Vagina (tissue), 2 donors: Measurements from ENCODE around the gene GTF3C4. TPM values are rescaled to one million over a fixed set of nuclear protein-coding genes. Genes with fewer than 3 reads are reported as not detected.

Source experiments
- DNase-seq, 2 donors: peaks; one replicate each; pipeline ENCODE4 v3.0.0-alpha.2; 2017; ENCODE audit errors: extremely low spot score in 2 of 2
- H3K27ac ChIP-seq: fragments of 200-600 bp; sonication (generic); one replicate; pipeline ENCODE4 v1.5.1; 2019
- H3K27me3 ChIP-seq: fragments of 200-600 bp; sonication (generic); one replicate; pipeline ENCODE4 v1.5.1; 2019
- H3K36me3 ChIP-seq, 2 donors: fragments of 200-600 bp; sonication (generic); one replicate each; pipeline ENCODE4 v1.5.1; 2017 to 2019
- H3K4me1 ChIP-seq: fragments of 200-600 bp; sonication (generic); one replicate; pipeline ENCODE4 v1.5.1; 2019
- H3K4me3 ChIP-seq, 2 donors: fragments of 200-600 bp; sonication (generic); 1 replicate in 1 of 2; 2 replicates in 1 of 2; pipeline ENCODE4 v1.5.1; 2016 to 2019
- H3K9me3 ChIP-seq: fragments of 200-600 bp; sonication (generic); one replicate; pipeline ENCODE4 v1.5.1; 2019
- CTCF ChIP-seq, 3 experiments: fragments of 450-650 bp in 2 of 3; fragments of 200-600 bp in 1 of 3; sonication (generic) in 1 of 3; IDR thresholded peaks; one replicate each; pipeline ENCODE4 v1.5.1; 2017 to 2019; ENCODE audit warnings: antibody characterized with exemption in 3 of 3, mild to moderate bottlenecking in 2 of 3, moderate library complexity in 2 of 3
- POLR2A ChIP-seq, 2 donors: fragments of 450-650 bp; IDR thresholded peaks; one replicate each; pipeline ENCODE4 v1.6.1; 2017; ENCODE audit warnings: antibody characterized with exemption in 2 of 2, mild to moderate bottlenecking in 2 of 2, moderate library complexity in 2 of 2
- POLR2AphosphoS5 ChIP-seq, 2 donors: sonication (generic); formaldehyde crosslinking; IDR thresholded peaks; one replicate each; pipeline ENCODE4 v1.9.0; 2017; ENCODE audit warnings: antibody characterized with exemption in 2 of 2, mild to moderate bottlenecking in 2 of 2, low read depth in 1 of 2; ENCODE audit not compliant: insufficient read depth in 1 of 2
- intact Hi-C: fragments of 100-400 bp; cut with DNase I; formaldehyde crosslinking; loops from one replicate; pipeline ENCODE4 v1.15.1; 2023
- total RNA-seq: library from RNA; depleted of rRNA; stranded (reverse); fragments of >200 nt; gene quantifications from one replicate; pipeline ENCODE4 v1.2.3, GENCODE V29; 2016

Gene GTF3C4
- total RNA-seq, 1 donor from 2014 or later = 8.8 TPM

- Histone ChIP-seq H3K4me1 (no peaks in the 10 kb centered on the region), H3K36me3 (peaks cover 0 to 44% of the 10 kb centered on the region in 2 donors), H3K27me3 (no peaks in the 10 kb centered on the region), H3K27ac (no peak overlapping the region), H3K9me3 (no peaks in the 10 kb centered on the region), H3K4me3 (no peak overlapping the region)
- intact Hi-C loops = no loop called here
- DNase-seq = no peak
- TF ChIP-seq POLR2AphosphoS5 (IDR thresholded peaks at IDR 0.05; ENCODE audit: insufficient read depth in 1 of 2, low read depth in 1 of 2) = no peak
- TF ChIP-seq CTCF (IDR thresholded peaks at IDR 0.05) = no peak
- no peak for TF ChIP-seq POLR2A (IDR thresholded peaks at IDR 0.05)
These were observed 19.0 kb upstream of the GTF3C4 start for GRCh38 chr9:132651259-132651658.

- DNase-seq = no peak
- H3K27me3 ChIP-seq = no peaks in the 10 kb centered on the region
- no peaks in the 10 kb centered on the region for H3K4me1 ChIP-seq
- intact Hi-C loops = no loop called here
- peaks cover 0 to 41% of the 10 kb centered on the region in 2 donors for H3K36me3 ChIP-seq
- H3K4me3 ChIP-seq = no peak overlapping the region
- H3K27ac ChIP-seq = no peak overlapping the region
- H3K9me3 ChIP-seq = no peaks in the 10 kb centered on the region
- TF ChIP-seq POLR2AphosphoS5 (IDR thresholded peaks at IDR 0.05; ENCODE audit: insufficient read depth in 1 of 2, low read depth in 1 of 2) = no peak
- TF ChIP-seq POLR2A (IDR thresholded peaks at IDR 0.05) = no peak
- TF ChIP-seq CTCF (IDR thresholded peaks at IDR 0.05) = no peak
These were observed 14.0 kb upstream of the GTF3C4 start for GRCh38 chr9:132656299-132656698.

- H3K4me1 ChIP-seq = no peaks in the 10 kb centered on the region
- TF ChIP-seq CTCF (IDR thresholded peaks at IDR 0.05) (no peak), POLR2AphosphoS5 (IDR thresholded peaks at IDR 0.05; ENCODE audit: insufficient read depth in 1 of 2, low read depth in 1 of 2) (no peak)
- intact Hi-C loops = no loop called here
- H3K36me3 ChIP-seq = peaks cover 0 to 26% of the 10 kb centered on the region in 2 donors
- H3K27me3 ChIP-seq = no peaks in the 10 kb centered on the region
- no peak overlapping the region for H3K27ac ChIP-seq
- no peak for DNase-seq
- H3K9me3 ChIP-seq = no peaks in the 10 kb centered on the region
- H3K4me3 ChIP-seq = no peak overlapping the region
These were observed 7.9 kb upstream of the GTF3C4 start for GRCh38 chr9:132662152-132662945.

GRCh38 chr9:132663117-132663516 lies 7.1 kb upstream of the GTF3C4 start:
- Histone ChIP-seq H3K36me3 (peaks cover 0 to 19% of the 10 kb centered on the region in 2 donors), H3K27ac (no peak overlapping the region), H3K4me1 (peaks cover 4% of the 10 kb centered on the region), H3K4me3 (no peak overlapping the region), H3K9me3 (no peaks in the 10 kb centered on the region), H3K27me3 (no peaks in the 10 kb centered on the region)
- TF ChIP-seq POLR2A (IDR thresholded peaks at IDR 0.05) = no peak
- no peak for TF ChIP-seq CTCF (IDR thresholded peaks at IDR 0.05)
- TF ChIP-seq POLR2AphosphoS5 (IDR thresholded peaks at IDR 0.05; ENCODE audit: insufficient read depth in 1 of 2, low read depth in 1 of 2) = no peak
- no peak for DNase-seq
- intact Hi-C loops = no loop called here

- intact Hi-C loops = no loop called here
- DNase-seq = no peak
- Histone ChIP-seq H3K27me3 (no peaks in the 10 kb centered on the region), H3K4me3 (no peak overlapping the region), H3K27ac (no peak overlapping the region), H3K36me3 (peaks cover 0 to 11% of the 10 kb centered on the region in 2 donors), H3K4me1 (peaks cover 10% of the 10 kb centered on the region), H3K9me3 (no peaks in the 10 kb centered on the region)
- TF ChIP-seq POLR2A (IDR thresholded peaks at IDR 0.05) = no peak
- TF ChIP-seq POLR2AphosphoS5 (IDR thresholded peaks at IDR 0.05; ENCODE audit: insufficient read depth in 1 of 2, low read depth in 1 of 2) = no peak
- no peak for TF ChIP-seq CTCF (IDR thresholded peaks at IDR 0.05)
These were observed 6.4 kb upstream of the GTF3C4 start for GRCh38 chr9:132663851-132664250.
